SU-DHL-6 (cell line): ENCODE measurements around the gene DRGX.

Experiments
- H2AFZ ChIP-seq: fragments of 200-600 bp; sonication (generic); 2 replicates; pipeline ENCODE4 v1.6.1; 2014; ENCODE audit warnings: low read depth, mild to moderate bottlenecking, moderate library complexity, mixed read lengths, antibody characterized with exemption, low read length; ENCODE audit not compliant: severe bottlenecking
- H3F3A ChIP-seq: fragments of 200-600 bp; shearing (Covaris generic); 2 replicates; pipeline ENCODE4 v1.6.0; 2016; ENCODE audit warnings: antibody characterized with exemption, mild to moderate bottlenecking; ENCODE audit not compliant: insufficient read depth
- H3K27ac ChIP-seq: fragments of 200-600 bp; sonication (generic); 2 replicates; pipeline ENCODE4 v1.5.1; 2016; ENCODE audit warnings: low read depth, mild to moderate bottlenecking, low read length, moderate library complexity, mixed read lengths
- H3K27me3 ChIP-seq: fragments of 200-600 bp; sonication (generic), shearing (Covaris generic); 2 replicates; pipeline ENCODE4 v1.6.0; 2014; ENCODE audit warnings: mild to moderate bottlenecking, low read length
- H3K36me3 ChIP-seq: fragments of 200-600 bp; sonication (generic); 2 replicates; pipeline ENCODE4 v1.6.1; 2014; ENCODE audit warnings: mild to moderate bottlenecking, low read length, mixed read lengths
- H3K4me2 ChIP-seq: fragments of 300-600, 200-600 bp; shearing (Covaris generic), sonication (generic); 2 replicates; pipeline ENCODE4 v1.6.0; 2014; ENCODE audit warnings: low read length, low read depth, mild to moderate bottlenecking; ENCODE audit not compliant: poor library complexity, severe bottlenecking
- H3K4me3 ChIP-seq: fragments of 200-600 bp; sonication (generic); 2 replicates; pipeline ENCODE4 v1.5.1; 2014; ENCODE audit warnings: antibody characterized with exemption, low read length, mild to moderate bottlenecking, mixed read lengths; ENCODE audit not compliant: insufficient read depth, poor library complexity, severe bottlenecking
- H3K79me2 ChIP-seq: fragments of 200-600 bp; sonication (generic); 2 replicates; pipeline ENCODE4 v1.6.1; 2014; ENCODE audit warnings: mild to moderate bottlenecking, low read length, moderate library complexity; ENCODE audit not compliant: insufficient read depth
- H3K9ac ChIP-seq: fragments of 200-600 bp; sonication (generic); 2 replicates; pipeline ENCODE4 v1.7.0; 2014; ENCODE audit warnings: mild to moderate bottlenecking, low read length
- H3K9me2 ChIP-seq: fragments of 200-600 bp; sonication (generic); replicated peaks from 2 replicates; pipeline ENCODE4 v1.6.1; 2014; ENCODE audit warnings: low read length; ENCODE audit not compliant: insufficient read depth
- H3K9me3 ChIP-seq: fragments of 200-600 bp; sonication (generic); 2 replicates; pipeline ENCODE4 v1.6.1; 2014; ENCODE audit warnings: low read length, mixed read lengths; ENCODE audit not compliant: insufficient read depth
- H4K20me1 ChIP-seq: fragments of 200-600 bp; sonication (generic); 2 replicates; pipeline ENCODE4 v1.6.1; 2014; ENCODE audit warnings: low read depth, mild to moderate bottlenecking, antibody characterized with exemption, low read length, moderate library complexity, mixed read lengths
- CTCF ChIP-seq: fragments of 200-600 bp; sonication (generic); IDR thresholded peaks from one replicate; pipeline ENCODE4 v1.5.1; 2017; ENCODE audit warnings: antibody characterized with exemption, mild to moderate bottlenecking, low read length, moderate library complexity; ENCODE audit not compliant: insufficient read depth, poor library complexity, severe bottlenecking
- EZH2phosphoT487 ChIP-seq: fragments of 200-600 bp; sonication (generic), shearing (Covaris generic); conservative IDR thresholded peaks from 2 replicates; pipeline ENCODE4 v1.6.1; 2018; ENCODE audit warnings: mild to moderate bottlenecking, antibody characterized with exemption, low read length, moderate library complexity, mixed read lengths

The DRGX gene

GRCh38 chr10:49328401-49329145, 67.3 kb downstream of the DRGX start:
- TF ChIP-seq CTCF (no peak), EZH2phosphoT487 (no peak)
- no peaks in the 10 kb centered on the region for H3F3A ChIP-seq
- H3K9ac ChIP-seq = no peak overlapping the region
- H3K27me3 ChIP-seq = no peaks in the 10 kb centered on the region
- H3K79me2 ChIP-seq = no peaks in the 10 kb centered on the region
- H3K36me3 ChIP-seq = no peaks in the 10 kb centered on the region
- H3K9me2 ChIP-seq = no peaks in the 10 kb centered on the region
- no peaks in the 10 kb centered on the region for H3K9me3 ChIP-seq
- no peak overlapping the region for H3K27ac ChIP-seq
- H3K4me3 ChIP-seq = no peak overlapping the region
- no peaks in the 10 kb centered on the region for H4K20me1 ChIP-seq
- H2AFZ ChIP-seq = no peak overlapping the region
- no peak overlapping the region for H3K4me2 ChIP-seq

- Histone ChIP-seq H2AFZ (no peak overlapping the region), H3K9me3 (no peaks in the 10 kb centered on the region), H3K4me3 (no peak overlapping the region), H3K27me3 (no peaks in the 10 kb centered on the region), H3K9ac (no peak overlapping the region), H3K79me2 (no peaks in the 10 kb centered on the region), H3K27ac (no peak overlapping the region), H3K4me2 (no peak overlapping the region), H3K36me3 (no peaks in the 10 kb centered on the region), H3F3A (no peaks in the 10 kb centered on the region), H3K9me2 (no peaks in the 10 kb centered on the region), H4K20me1 (no peaks in the 10 kb centered on the region)
- no peak for TF ChIP-seq CTCF
- TF ChIP-seq EZH2phosphoT487 = no peak
These were observed 68.7 kb downstream of the DRGX start for GRCh38 chr10:49327036-49327813.

GRCh38 chr10:49325916-49326783, 69.7 kb downstream of the DRGX start:
- Histone ChIP-seq H3K27ac (no peak overlapping the region), H3K9me3 (no peaks in the 10 kb centered on the region), H4K20me1 (no peaks in the 10 kb centered on the region), H3K4me3 (no peak overlapping the region), H3K4me2 (no peak overlapping the region), H3K27me3 (no peaks in the 10 kb centered on the region), H3K36me3 (no peaks in the 10 kb centered on the region), H3K9me2 (no peaks in the 10 kb centered on the region), H3K79me2 (no peaks in the 10 kb centered on the region), H3K9ac (no peak overlapping the region), H3F3A (no peaks in the 10 kb centered on the region), H2AFZ (no peak overlapping the region)
- TF ChIP-seq EZH2phosphoT487 = no peak
- TF ChIP-seq CTCF = no peak
